HUDEP-2 (cell line): Measurements from ENCODE around the gene SHF.
A peak's percentile ranks its signal among the peaks of the same experiment; 100 is the strongest.

Source experiments
- DNase-seq, 76 experiments: peaks; one replicate each; lab custom pipeline; 2025; ENCODE audit not compliant: unreplicated experiment in 76 of 76; lab: John Stamatoyannopoulos, UW

SHF gene

GRCh38 chr15:45130291-45131000 is 57.3 kb downstream of the SHF start:
- DNase-seq = no peak

- DNase-seq = peak in 1 of 76 experiments; percentile 5
Measured at GRCh38 chr15:45129651-45130129, 58.1 kb downstream of the SHF start, which contains the start of the genes DUOX1 and DUOXA1. Gene DUOX1 (plus strand): TSS chr15:45129994. CDS start chr15:45131967, 1,973 bp downstream. Gene DUOXA1 (minus strand): TSS chr15:45129879. CDS start chr15:45123014, 6,865 bp downstream.

GRCh38 chr15:45128971-45129639 is 58.7 kb downstream of the SHF start:
- no peak for DNase-seq

GRCh38 chr15:45126535-45127158 is 61.1 kb downstream of the SHF start:
- DNase-seq = peak in 27 of 76 experiments; percentile 2 to 53 (median 14)

GRCh38 chr15:45123397-45123796 is 64.4 kb downstream of the SHF start:
- no peak for DNase-seq

- DNase-seq = no peak
Measured at GRCh38 chr15:45122719-45123118, 65.0 kb downstream of the SHF start.

- no peak for DNase-seq
Measured at GRCh38 chr15:45121706-45122417, 65.9 kb downstream of the SHF start.

- no peak for DNase-seq
Measured at GRCh38 chr15:45121020-45121419, 66.7 kb downstream of the SHF start.

- no peak for DNase-seq
Measured at GRCh38 chr15:45120081-45120972, 67.4 kb downstream of the SHF start.

- no peak for DNase-seq
Measured at GRCh38 chr15:45118996-45119395, 68.8 kb downstream of the SHF start.

GRCh38 chr15:45118131-45118588 is 69.6 kb downstream of the SHF start:
- DNase-seq = peak in 72 of 76 experiments; percentile 11 to 86 (median 71)

GRCh38 chr15:45117308-45118130 is 70.2 kb downstream of the SHF start:
- no peak for DNase-seq
